Activated B cell treated with CpG ODN at 0.5 μM for 24 hours (primary cell): ENCODE results near the gene TMEM258. TPM values are rescaled to one million over a fixed set of nuclear protein-coding genes. Genes with fewer than 3 reads are reported as not detected.

Experiments used
- ATAC-seq: fragments of 200-7000 bp; cut with Tn5 transposase; one replicate; pipeline ENCODE4 v1.10.0; 2021; ENCODE audit warnings: low read depth, mild to moderate bottlenecking, moderate library complexity
- CTCF ChIA-PET: fragments of 350-600 bp; sonication (Branson Sonifier 250); formaldehyde crosslinking; loops from one replicate; lab custom pipeline; 2021; ENCODE audit warnings: antibody characterized with exemption; lab: Charles Lee
- POLR2A ChIA-PET: fragments of 350-600 bp; sonication (Branson Sonifier 250); formaldehyde crosslinking; loops from one replicate; lab custom pipeline; 2021; ENCODE audit warnings: antibody characterized with exemption; lab: Charles Lee
- DNase-seq: peaks from one replicate; pipeline ENCODE4 v3.0.0; 2022
- H3K27ac Mint-ChIP-seq: one replicate; pipeline ENCODE4 v1.8.0; 2020; ENCODE audit warnings: mixed read lengths
- H3K27me3 Mint-ChIP-seq: one replicate; pipeline ENCODE4 v1.8.0; 2021; ENCODE audit warnings: mixed read lengths
- H3K36me3 Mint-ChIP-seq: one replicate; pipeline ENCODE4 v1.8.0; 2021; ENCODE audit warnings: low read depth, mixed read lengths
- H3K4me1 Mint-ChIP-seq: one replicate; pipeline ENCODE4 v1.8.0; 2021; ENCODE audit warnings: mixed read lengths
- H3K4me3 Mint-ChIP-seq: one replicate; pipeline ENCODE4 v1.8.0; 2020; ENCODE audit warnings: mild to moderate bottlenecking, mixed read lengths
- H3K9me3 Mint-ChIP-seq: one replicate; pipeline ENCODE4 v1.8.0; 2020; ENCODE audit warnings: mixed read lengths
- intact Hi-C: fragments of 100-400 bp; cut with micrococcal nuclease; formaldehyde crosslinking; loops from one replicate; pipeline ENCODE4 v1.15.1; 2024
- total RNA-seq: library from RNA; stranded (reverse); gene quantifications from 2 replicates; pipeline ENCODE4 v1.2.3, GENCODE V29; 2022
- TF ChIP-seq, protein P1 (sequence below): fragments of 200-600 bp; IDR thresholded peaks from one replicate; pipeline ENCODE4 v1.8.0; 2022; ENCODE audit warnings: antibody characterized with exemption, mild to moderate bottlenecking

TMEM258 gene
- total RNA-seq, 1 donor from 2014 or later, result 87.4 TPM

DNA sequence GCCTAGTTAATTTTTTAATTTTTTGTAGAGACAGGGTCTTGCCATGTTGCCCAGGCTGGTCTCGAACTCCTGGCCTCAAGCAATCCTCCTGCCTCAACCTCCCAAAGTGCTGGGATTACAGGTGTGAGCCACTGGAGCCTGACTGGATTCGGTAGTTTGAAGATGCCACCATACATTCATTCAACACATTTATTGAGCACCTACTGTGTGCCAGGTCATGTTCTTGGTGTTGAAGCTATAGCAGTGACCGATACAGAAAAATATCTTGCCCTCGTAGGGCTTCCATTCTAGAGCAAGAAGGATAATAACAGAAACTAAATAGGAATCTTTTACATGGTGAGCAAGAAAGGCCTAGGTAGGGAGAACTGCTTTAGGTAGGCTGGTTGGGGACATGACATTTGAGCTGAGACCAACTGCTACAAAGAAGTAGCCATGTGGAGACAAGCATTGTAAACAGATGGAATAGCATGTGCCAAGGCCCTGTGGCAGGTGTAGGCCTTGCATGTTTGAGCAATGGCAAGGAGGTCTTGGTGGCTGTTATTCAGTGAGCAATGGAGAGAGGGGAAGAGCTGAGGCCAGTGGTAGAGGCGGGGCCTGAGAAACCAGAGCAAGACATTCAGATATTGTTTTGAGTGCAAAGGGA lies 41.6 kb downstream of the TMEM258 start:
- intact Hi-C loops, result loop anchor here (5.0 kb wide), 1 partner anchor 42 kb away; the partner anchor contains the start of genes FEN1 and TMEM258
- POLR2A ChIA-PET, result interaction anchor here (0.7 kb wide), 1 partner anchor 766 kb away, joined by 3 read pairs; no protein-coding TSS in a partner anchor

DNA sequence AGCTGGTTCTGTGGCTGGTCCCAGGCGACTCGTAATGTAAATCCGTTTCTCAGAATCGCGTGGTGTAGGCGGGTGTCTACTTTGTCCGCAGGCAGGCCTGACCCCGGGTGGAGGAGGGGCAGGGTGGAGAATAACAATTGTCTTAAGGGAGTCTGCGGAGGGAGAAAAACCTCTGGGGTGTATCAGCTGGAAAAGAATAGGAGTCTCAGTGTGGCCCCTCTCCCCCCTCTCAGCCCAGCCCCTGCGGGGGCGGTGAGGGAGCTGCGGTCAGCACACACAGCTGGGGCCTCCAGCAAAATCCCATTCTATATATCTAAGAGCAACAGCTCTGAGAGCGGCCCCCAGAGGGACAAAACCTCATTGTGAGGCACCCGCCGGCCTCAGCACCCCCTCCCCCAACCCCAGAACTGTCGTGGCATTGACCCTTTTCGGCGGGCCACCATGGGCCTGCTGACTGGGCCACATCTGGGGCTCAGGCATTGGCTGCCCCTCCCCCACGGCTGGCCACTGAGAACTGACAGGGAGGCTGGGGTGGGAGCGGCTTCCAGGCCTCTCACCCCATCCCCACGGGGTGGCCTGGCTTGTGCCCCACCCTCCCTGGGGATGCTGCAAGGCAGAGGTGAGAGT lies 42.7 kb downstream of the TMEM258 start:
- intact Hi-C loops, result loop anchor here (5.0 kb wide), 1 partner anchor 43 kb away; the partner anchor contains the start of genes FEN1 and TMEM258
- peaks cover 34% of the 10 kb centered on the region for H3K27me3 Mint-ChIP-seq
- TF ChIP-seq, protein P1, sequence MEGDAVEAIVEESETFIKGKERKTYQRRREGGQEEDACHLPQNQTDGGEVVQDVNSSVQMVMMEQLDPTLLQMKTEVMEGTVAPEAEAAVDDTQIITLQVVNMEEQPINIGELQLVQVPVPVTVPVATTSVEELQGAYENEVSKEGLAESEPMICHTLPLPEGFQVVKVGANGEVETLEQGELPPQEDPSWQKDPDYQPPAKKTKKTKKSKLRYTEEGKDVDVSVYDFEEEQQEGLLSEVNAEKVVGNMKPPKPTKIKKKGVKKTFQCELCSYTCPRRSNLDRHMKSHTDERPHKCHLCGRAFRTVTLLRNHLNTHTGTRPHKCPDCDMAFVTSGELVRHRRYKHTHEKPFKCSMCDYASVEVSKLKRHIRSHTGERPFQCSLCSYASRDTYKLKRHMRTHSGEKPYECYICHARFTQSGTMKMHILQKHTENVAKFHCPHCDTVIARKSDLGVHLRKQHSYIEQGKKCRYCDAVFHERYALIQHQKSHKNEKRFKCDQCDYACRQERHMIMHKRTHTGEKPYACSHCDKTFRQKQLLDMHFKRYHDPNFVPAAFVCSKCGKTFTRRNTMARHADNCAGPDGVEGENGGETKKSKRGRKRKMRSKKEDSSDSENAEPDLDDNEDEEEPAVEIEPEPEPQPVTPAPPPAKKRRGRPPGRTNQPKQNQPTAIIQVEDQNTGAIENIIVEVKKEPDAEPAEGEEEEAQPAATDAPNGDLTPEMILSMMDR, result no peak
- no peaks in the 10 kb centered on the region for H3K9me3 Mint-ChIP-seq
- no peaks in the 10 kb centered on the region for H3K36me3 Mint-ChIP-seq
- H3K4me3 Mint-ChIP-seq, result no peak overlapping the region
- ChIA-PET POLR2A (no interaction called here), CTCF (interaction anchor here (2.2 to 2.5 kb wide), 2 partner anchors 332 to 358 kb away, joined by 5 to 8 read pairs; no protein-coding TSS in a partner anchor)
- ATAC-seq (no peak), DNase-seq (no peak)
- peaks cover 7% of the 10 kb centered on the region for H3K4me1 Mint-ChIP-seq
- no peak overlapping the region for H3K27ac Mint-ChIP-seq

More for the DNA sequence above, 41.6 kb downstream of the TMEM258 start:
- TF ChIP-seq, protein P1, result no peak
- H3K9me3 Mint-ChIP-seq, result no peaks in the 10 kb centered on the region
- CTCF ChIA-PET, result interaction anchor here (0.9 to 2.5 kb wide), 6 partner anchors 15 to 358 kb away, joined by 3 to 8 read pairs (median 4); no protein-coding TSS in a partner anchor
- ATAC-seq (no peak), DNase-seq (no peak)
- no peak overlapping the region for H3K27ac Mint-ChIP-seq
- H3K36me3 Mint-ChIP-seq, result no peaks in the 10 kb centered on the region
- peaks cover 34% of the 10 kb centered on the region for H3K27me3 Mint-ChIP-seq
- peaks cover 7% of the 10 kb centered on the region for H3K4me1 Mint-ChIP-seq
- H3K4me3 Mint-ChIP-seq, result no peak overlapping the region

DNA sequence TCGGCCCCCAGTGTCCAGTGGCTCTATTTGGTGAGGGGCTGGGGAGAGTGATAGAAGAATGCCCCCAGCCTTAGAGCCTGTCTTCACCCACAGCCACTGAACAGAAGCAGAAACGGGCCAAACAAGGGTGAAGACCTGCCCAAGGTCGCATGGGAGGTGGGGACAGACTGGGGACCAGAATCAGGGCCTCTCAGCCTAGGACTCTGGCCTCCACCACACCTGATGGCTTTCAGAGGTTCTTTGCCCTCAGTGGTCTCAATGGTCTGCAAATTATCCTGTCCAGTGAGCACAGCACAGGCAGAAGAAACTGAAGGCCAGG lies 44.5 kb downstream of the TMEM258 start:
- intact Hi-C loops, result loop anchor here (1.0 kb wide), 1 partner anchor 360 kb away; no protein-coding TSS in a partner anchor
- Mint-ChIP-seq H3K9me3 (no peaks in the 10 kb centered on the region), H3K4me1 (peaks cover 5% of the 10 kb centered on the region), H3K4me3 (no peak overlapping the region), H3K27me3 (peaks cover 23% of the 10 kb centered on the region), H3K36me3 (no peaks in the 10 kb centered on the region), H3K27ac (no peak overlapping the region)
- ChIA-PET CTCF (interaction anchor here (0.7 to 3.1 kb wide), 4 partner anchors 14 to 360 kb away, joined by 3 to 20 read pairs (median 6); no protein-coding TSS in a partner anchor), POLR2A (no interaction called here)
- no peak for ATAC-seq
- TF ChIP-seq, protein P1, result no peak
- no peak for DNase-seq

DNA sequence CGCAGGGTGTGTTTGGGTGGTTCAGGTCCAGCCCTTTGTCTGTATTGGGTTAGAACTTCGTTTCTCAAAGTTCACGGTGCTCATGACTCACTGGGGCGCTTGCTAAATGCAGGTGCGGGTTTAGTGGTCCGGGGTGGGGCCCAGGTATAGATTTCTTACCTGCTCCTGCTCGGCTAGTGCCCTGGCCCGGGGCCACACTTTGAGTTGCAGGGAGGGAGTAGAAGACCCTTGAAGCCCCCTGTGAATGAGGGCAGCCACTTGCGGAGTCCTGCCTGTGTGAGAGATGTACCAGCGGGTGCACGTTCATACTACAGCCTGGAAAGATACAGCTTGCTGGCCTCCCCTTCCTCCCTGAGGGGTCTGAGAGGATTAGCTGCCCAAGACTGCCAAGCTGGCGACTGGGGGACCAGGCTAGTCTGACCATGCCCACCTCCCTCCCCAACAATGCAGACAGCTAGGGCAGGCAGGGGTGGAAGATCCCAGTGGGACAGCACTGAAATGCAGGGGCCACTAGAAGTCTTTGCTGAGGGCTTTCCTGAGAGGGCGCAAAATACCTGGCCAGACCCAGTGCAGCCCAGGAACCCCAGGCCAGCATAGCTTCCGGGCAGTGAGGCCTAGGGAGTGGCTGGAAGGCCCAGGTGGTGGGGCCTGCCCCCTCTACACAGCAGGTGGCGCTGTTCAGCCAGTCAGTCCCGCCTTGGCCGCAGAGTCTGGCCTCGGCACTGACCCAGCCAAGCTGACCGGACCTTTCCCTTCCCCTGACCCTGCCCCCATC lies 45.0 kb downstream of the TMEM258 start:
- Mint-ChIP-seq H3K27ac (no peak overlapping the region), H3K4me1 (peaks cover 4% of the 10 kb centered on the region), H3K4me3 (no peak overlapping the region), H3K27me3 (peaks cover 22% of the 10 kb centered on the region), H3K9me3 (no peaks in the 10 kb centered on the region), H3K36me3 (no peaks in the 10 kb centered on the region)
- ChIA-PET CTCF (interaction anchor here (0.7 to 3.1 kb wide), 7 partner anchors 11 to 361 kb away, joined by 3 to 20 read pairs (median 3); no protein-coding TSS in a partner anchor), POLR2A (no interaction called here)
- TF ChIP-seq, protein P1, result peak; percentile 39
- ATAC-seq (peak; percentile 51), DNase-seq (peak; percentile 42)
- intact Hi-C loops, result loop anchor here (1.0 kb wide), 1 partner anchor 361 kb away; no protein-coding TSS in a partner anchor
